H1 (cell line): Measurements from ENCODE around the gene BRD2. TPM values are rescaled to one million over a fixed set of nuclear protein-coding genes. Genes with fewer than 3 reads are reported as not detected.

Source experiments
- CTCF ChIA-PET: fragments of 300-600 bp; sonication (Branson Sonifier 250); formaldehyde crosslinking; loops from one replicate; lab custom pipeline; 2021; ENCODE audit not compliant: partially characterized antibody; lab: Charles Lee
- POLR2A ChIA-PET: fragments of 300-600 bp; sonication (Branson Sonifier 250); formaldehyde crosslinking; loops from one replicate; lab custom pipeline; 2021; ENCODE audit warnings: inconsistent platforms; ENCODE audit not compliant: partially characterized antibody; lab: Charles Lee
- DNase-seq, 2 experiments: peaks; one replicate each; pipeline versions ENCODE4 v3.0.0 to v3.0.0-alpha.2; 2010 to 2022; ENCODE audit warnings: low spot score in 2 of 2, low read depth in 1 of 2, mixed read lengths in 1 of 2
- FAIRE-seq: peaks from 2 replicates; lab custom pipeline; 2011; peaks lifted over from hg19 to GRCh38; lab: Jason Lieb, UNC
- H2AFZ ChIP-seq: 2 replicates; pipeline ENCODE4 v1.8.1; 2012; ENCODE audit warnings: low read length, inconsistent platforms
- H2AK5ac ChIP-seq: 2 replicates; pipeline ENCODE4 v1.6.1; 2013; ENCODE audit warnings: low read depth, low read length
- H2BK120ac ChIP-seq: replicated peaks from 2 replicates; pipeline ENCODE3; 2013; ENCODE audit warnings: low read depth, low read length, inconsistent platforms
- H2BK12ac ChIP-seq: 2 replicates; pipeline ENCODE4 v1.6.1; 2013; ENCODE audit warnings: low read depth, low read length
- H2BK15ac ChIP-seq: 2 replicates; pipeline ENCODE4 v1.6.1; 2013; ENCODE audit warnings: low read length
- H2BK20ac ChIP-seq: 2 replicates; pipeline ENCODE4 v1.6.1; 2013; ENCODE audit warnings: low read length
- H2BK5ac ChIP-seq: 2 replicates; pipeline ENCODE4 v1.6.1; 2013; ENCODE audit warnings: low read depth, low read length
- H3K14ac ChIP-seq: 2 replicates; pipeline ENCODE4 v1.6.1; 2013; ENCODE audit warnings: inconsistent platforms; ENCODE audit not compliant: insufficient read length
- H3K18ac ChIP-seq: 2 replicates; pipeline ENCODE4 v1.6.1; 2013; ENCODE audit warnings: low read length; ENCODE audit errors: extremely low read depth
- H3K23ac ChIP-seq: 2 replicates; pipeline ENCODE4 v1.6.1; 2013; ENCODE audit warnings: inconsistent platforms; ENCODE audit not compliant: insufficient read length
- H3K23me2 ChIP-seq: 2 replicates; pipeline ENCODE4 v1.6.1; 2013; ENCODE audit warnings: low read depth, low read length
- H3K27ac ChIP-seq: 2 replicates; pipeline ENCODE4 v1.6.1; 2011; ENCODE audit warnings: low read depth, low read length, inconsistent platforms
- H3K27me3 ChIP-seq, 4 experiments: replicated peaks in 1 of 4; 1 replicate in 1 of 4; 2 replicates in 3 of 4; pipeline versions ENCODE4 v1.6.1 to v1.8.1; 2011 to 2013; ENCODE audit warnings: low read length in 3 of 4, mild to moderate bottlenecking in 3 of 4, inconsistent platforms in 2 of 4, mixed read lengths in 2 of 4, moderate library complexity in 1 of 4; ENCODE audit not compliant: control insufficient read depth in 3 of 4, insufficient read depth in 3 of 4; ENCODE audit errors: extremely low read depth in 1 of 4
- H3K36me3 ChIP-seq, 4 experiments: 2 replicates each; pipeline versions ENCODE4 v1.6.1 to v1.8.1; 2011 to 2013; ENCODE audit warnings: mild to moderate bottlenecking in 4 of 4, low read length in 3 of 4, moderate library complexity in 2 of 4, control low read depth in 1 of 4, inconsistent platforms in 1 of 4; ENCODE audit not compliant: insufficient read depth in 4 of 4, control insufficient read depth in 2 of 4
- H3K4ac ChIP-seq: replicated peaks from 2 replicates; pipeline ENCODE3; 2013; ENCODE audit warnings: low read length, low read depth, mixed read lengths, inconsistent platforms; ENCODE audit not compliant: insufficient read length
- H3K4me1 ChIP-seq, 4 experiments: replicated peaks in 1 of 4; 1 replicate in 1 of 4; 2 replicates in 3 of 4; pipeline versions ENCODE4 v1.6.1 to v1.8.1; 2011 to 2013; ENCODE audit warnings: low read length in 3 of 4, inconsistent platforms in 2 of 4, mixed read lengths in 1 of 4; ENCODE audit not compliant: insufficient read depth in 4 of 4, control insufficient read depth in 3 of 4
- H3K4me2 ChIP-seq, 2 experiments: 2 replicates each; pipeline versions ENCODE4 v1.6.1 to v1.8.1; 2011 to 2013; ENCODE audit warnings: low read depth in 2 of 2, low read length in 2 of 2, control low read depth in 1 of 2, inconsistent platforms in 1 of 2, mild to moderate bottlenecking in 1 of 2; ENCODE audit not compliant: insufficient read depth in 1 of 2
- H3K4me3 ChIP-seq, 4 experiments: fragments of 200-600, 300-600 bp in 1 of 4; sonication (generic), shearing (Covaris generic), sonication (Bioruptor Twin) in 1 of 4; 2 replicates each; pipeline versions ENCODE4 v1.5.1 to v1.8.1; 2011 to 2016; ENCODE audit warnings: low read length in 4 of 4, low read depth in 3 of 4, control low read depth in 2 of 4, inconsistent platforms in 2 of 4, mild to moderate bottlenecking in 2 of 4, mixed read lengths in 1 of 4, moderate library complexity in 1 of 4; ENCODE audit not compliant: insufficient read depth in 2 of 4; ENCODE audit errors: extremely low read depth in 1 of 4
- H3K56ac ChIP-seq: replicated peaks from 2 replicates; pipeline ENCODE3; 2013; ENCODE audit warnings: low read depth, mild to moderate bottlenecking, mixed read lengths, low read length, inconsistent platforms; ENCODE audit not compliant: insufficient read length
- H3K79me1 ChIP-seq: 2 replicates; pipeline ENCODE4 v1.6.1; 2013; ENCODE audit warnings: low read depth, low read length, control low read depth
- H3K79me2 ChIP-seq, 2 experiments: 2 replicates each; pipeline versions ENCODE4 v1.6.1 to v1.8.1; 2012 to 2013; ENCODE audit warnings: low read length in 2 of 2, mild to moderate bottlenecking in 2 of 2, inconsistent platforms in 1 of 2; ENCODE audit not compliant: insufficient read depth in 2 of 2, control insufficient read depth in 1 of 2
- H3K9ac ChIP-seq, 4 experiments: replicated peaks in 1 of 4; 1 replicate in 1 of 4; 2 replicates in 3 of 4; pipeline versions ENCODE4 v1.6.1 to v1.8.1; 2011 to 2013; ENCODE audit warnings: low read depth in 3 of 4, low read length in 3 of 4, control low read depth in 2 of 4, mild to moderate bottlenecking in 2 of 4, moderate library complexity in 2 of 4, inconsistent platforms in 1 of 4; ENCODE audit errors: extremely low read depth in 1 of 4
- H3K9me3 ChIP-seq, 2 experiments: 2 replicates each; pipeline versions ENCODE4 v1.6.1 to v1.8.1; 2012 to 2013; ENCODE audit warnings: mild to moderate bottlenecking in 2 of 2, moderate library complexity in 2 of 2, control low read depth in 1 of 2, inconsistent platforms in 1 of 2, low read depth in 1 of 2, low read length in 1 of 2, mixed read lengths in 1 of 2; ENCODE audit not compliant: insufficient read depth in 2 of 2
- H4K20me1 ChIP-seq, 2 experiments: replicated peaks in 1 of 2; 2 replicates each; pipeline versions ENCODE3 to v1.8.1; 2011 to 2013; ENCODE audit warnings: inconsistent platforms in 2 of 2, low read length in 2 of 2, mild to moderate bottlenecking in 1 of 2; ENCODE audit not compliant: insufficient read depth in 2 of 2, control insufficient read depth in 1 of 2
- H4K5ac ChIP-seq: 2 replicates; pipeline ENCODE4 v1.6.1; 2013; ENCODE audit warnings: low read length, low read depth, mixed read lengths, inconsistent platforms; ENCODE audit not compliant: insufficient read length
- H4K8ac ChIP-seq: 2 replicates; pipeline ENCODE4 v1.8.0; 2013; ENCODE audit warnings: mild to moderate bottlenecking, moderate library complexity, low read length, inconsistent platforms; ENCODE audit not compliant: insufficient read depth; ENCODE audit errors: extremely low read depth
- H4K91ac ChIP-seq: replicated peaks from 2 replicates; pipeline ENCODE3; 2013; ENCODE audit warnings: low read length, mixed read lengths, inconsistent platforms; ENCODE audit not compliant: insufficient read length
- BRCA1 ChIP-seq: IDR thresholded peaks from 2 replicates; pipeline ENCODE4 v1.6.1; 2012; ENCODE audit warnings: low read depth, low read length, improper control_type of control experiment
- CEBPB ChIP-seq: IDR thresholded peaks from 2 replicates; pipeline ENCODE4 v1.6.1; 2012; ENCODE audit warnings: low read depth, low read length
- CHD1 ChIP-seq: IDR thresholded peaks from 2 replicates; pipeline ENCODE4 v1.6.1; 2012; ENCODE audit warnings: low read depth, low read length, improper control_type of control experiment
- FOSL1 ChIP-seq: IDR thresholded peaks from 2 replicates; pipeline ENCODE4 v1.6.1; 2011; ENCODE audit warnings: mild to moderate bottlenecking, low read depth, low read length, moderate library complexity; ENCODE audit not compliant: insufficient read depth
- JUN ChIP-seq: IDR thresholded peaks from 2 replicates; pipeline ENCODE4 v1.6.1; 2011; ENCODE audit warnings: low read depth, mild to moderate bottlenecking, improper control_type of control experiment, low read length
- KDM4A ChIP-seq: IDR thresholded peaks from one replicate; pipeline ENCODE4 v1.7.1; 2012; ENCODE audit warnings: low read depth, mild to moderate bottlenecking, moderate library complexity, low read length, inconsistent platforms; ENCODE audit not compliant: severe bottlenecking
- NRF1 ChIP-seq: IDR thresholded peaks from 2 replicates; pipeline ENCODE4 v1.6.1; 2011; ENCODE audit warnings: mild to moderate bottlenecking, low read depth, low read length, improper control_type of control experiment
- RAD21 ChIP-seq, 2 experiments: IDR thresholded peaks in 1 of 2; conservative IDR thresholded peaks in 1 of 2; 2 replicates each; pipeline ENCODE4 v1.6.1; 2011; ENCODE audit warnings: low read depth in 2 of 2, low read length in 2 of 2, improper control_type of control experiment in 1 of 2, inconsistent platforms in 1 of 2, mild to moderate bottlenecking in 1 of 2, moderate library complexity in 1 of 2
- RNF2 ChIP-seq: fragments of 200-900, 300-1000 bp; sonication (generic); IDR thresholded peaks from 2 replicates; pipeline ENCODE4 v1.7.1; 2016; ENCODE audit warnings: borderline replicate concordance, low read depth, mild to moderate bottlenecking, antibody characterized with exemption, low read length; ENCODE audit not compliant: poor library complexity, severe bottlenecking; ENCODE audit errors: missing control alignments
- SIX5 ChIP-seq: IDR thresholded peaks from 2 replicates; pipeline ENCODE4 v1.6.1; 2011; ENCODE audit warnings: mild to moderate bottlenecking, low read depth, low read length
- YY1 ChIP-seq: IDR thresholded peaks from 2 replicates; pipeline ENCODE4 v1.6.1; 2011; ENCODE audit warnings: low read depth, mild to moderate bottlenecking, low read length
- ZNF274 ChIP-seq: IDR thresholded peaks from 2 replicates; pipeline ENCODE4 v1.7.0; 2012; ENCODE audit warnings: low read length, borderline replicate concordance; ENCODE audit errors: extremely low read depth
- WGBS, 2 experiments: shearing (Covaris generic) in 1 of 2; methylation state at CpG; one replicate each; pipeline versions ENCODE4 v1.1.6 to v1.1.7; 2013 to 2015; ENCODE audit warnings: low lambda C conversion rate in 2 of 2, mixed read lengths in 2 of 2, inconsistent platforms in 1 of 2, low coverage in 1 of 2, missing lambda C conversion rate in 1 of 2; ENCODE audit not compliant: insufficient replicate concordance in 2 of 2, insufficient coverage in 1 of 2, insufficient read length in 1 of 2; ENCODE audit errors: extremely low coverage in 1 of 2, missing lambda C conversion rate in 1 of 2; 5-methylcytosine and 5-hydroxymethylcytosine counted together
- polyA plus RNA-seq, 7 experiments: library from polyadenylated mRNA; depleted of rRNA in 3 of 7; stranded (reverse) in 5 of 7; unstranded in 2 of 7; fragments of >200 nt in 5 of 7; fragments of 200-250 nt in 2 of 7; gene quantifications; 1 replicate in 5 of 7; 2 replicates in 1 of 7; 4 replicates in 1 of 7; pipeline versions ENCODE4 v1.2.1 to v1.2.3, GENCODE V29; 2011 to 2013; ENCODE audit warnings: missing spikeins in 2 of 7, mixed read lengths in 2 of 7
- total RNA-seq: library from RNA; stranded (reverse); fragmentation: NEBNext Ultra II Directional; extraction: Animal tissue kit (Norgen Biotek cat#: 25700); gene quantifications from 2 replicates; pipeline ENCODE4 v1.2.1, GENCODE V29; 2021
- TF ChIP-seq, protein P1 (sequence below): IDR thresholded peaks from 2 replicates; pipeline ENCODE4 v1.6.1; 2012; ENCODE audit warnings: inconsistent platforms

The BRD2 gene
- total and polyA plus RNA-seq, 2 of the 8 experiments (the other 6 are each of a cell fraction or from before 2014, with no cell fraction given), result 132 to 185 TPM

DNA sequence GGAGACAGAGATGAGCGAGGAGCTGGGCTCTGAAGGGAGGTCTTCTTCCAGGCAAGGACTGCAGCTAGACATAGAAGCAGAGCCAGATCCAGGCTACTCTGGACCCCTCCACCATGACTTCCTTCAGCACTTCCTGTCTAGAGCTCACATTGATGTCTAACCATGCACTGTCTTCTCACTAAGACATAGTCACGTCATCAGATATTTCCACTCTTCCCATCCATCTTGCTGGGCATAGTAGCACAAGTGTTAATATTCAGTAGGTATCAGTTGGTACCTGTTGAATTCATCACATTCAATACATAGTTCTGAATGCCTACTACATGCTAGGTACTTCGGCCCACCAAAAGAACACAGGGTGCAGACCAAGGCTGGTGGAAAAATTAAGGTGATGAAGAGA lies 18.4 kb upstream of the BRD2 start:
- ChIA-PET POLR2A (interaction anchor here (1.5 to 33.3 kb wide), 2 partner anchors 10 to 30 kb away, joined by 3 to 1158 read pairs; partner anchors contain the start of genes BRD2 and HLA-DMB), CTCF (interaction anchor here (1.0 to 11.1 kb wide), 9 partner anchors 9 to 82 kb away, joined by 4 to 168 read pairs (median 6); partner anchors contain the start of genes BRD2 and HLA-DMB)
- Histone ChIP-seq H2BK5ac (no peak overlapping the region), H3K79me2 (no peaks in the 10 kb centered on the region), H3K79me1 (no peaks in the 10 kb centered on the region), H3K27me3 (no peaks in the 10 kb centered on the region; a peak in 1 of 7 replicates), H2BK15ac (no peak overlapping the region), H4K5ac (no peak overlapping the region), H4K91ac (no peak overlapping the region), H3K56ac (no peak overlapping the region), H2AK5ac (no peak overlapping the region), H3K9ac (no peak overlapping the region), H2BK20ac (no peak overlapping the region), H3K4me2 (no peak overlapping the region), H3K36me3 (no peaks in the 10 kb centered on the region), H3K14ac (no peak overlapping the region), H2AFZ (no peak overlapping the region), H3K18ac (no peak overlapping the region), H3K4ac (no peak overlapping the region), H3K23ac (no peak overlapping the region), H3K4me1 (peaks cover 0 to 13% (median 3%) of the 10 kb centered on the region in 4 experiments; a peak in 5 of 7 replicates), H3K23me2 (0 out of 2 replicates have a peak, but pooled peaks cover 4% of the 10 kb centered on the region), H4K8ac (no peak overlapping the region), H3K27ac (no peak overlapping the region), H2BK120ac (no peak overlapping the region), H4K20me1 (no peaks in the 10 kb centered on the region), H3K4me3 (no peak overlapping the region), H2BK12ac (no peak overlapping the region), H3K9me3 (no peaks in the 10 kb centered on the region)
- 90% methylated on average over 3 of the region's 3 CpGs; no CpG with 5 or more reads in 1 of the 2 experiments for WGBS, 2 experiments
- DNase-seq (no peak), FAIRE-seq (no peak)
- TF ChIP-seq CEBPB (no peak), FOSL1 (no peak), JUN (no peak), RAD21 (IDR thresholded peaks at IDR 0.05 in 1 of 2, conservative IDR thresholded peaks at IDR 0.05 in 1 of 2; ENCODE audit: low read depth in 2 of 2, low read length in 2 of 2) (no peak), NRF1 (no peak), YY1 (no peak), KDM4A (no peak), ZNF274 (no peak), BRCA1 (no peak), SIX5 (no peak), RNF2 (no peak), CHD1 (no peak)
- TF ChIP-seq, protein P1, sequence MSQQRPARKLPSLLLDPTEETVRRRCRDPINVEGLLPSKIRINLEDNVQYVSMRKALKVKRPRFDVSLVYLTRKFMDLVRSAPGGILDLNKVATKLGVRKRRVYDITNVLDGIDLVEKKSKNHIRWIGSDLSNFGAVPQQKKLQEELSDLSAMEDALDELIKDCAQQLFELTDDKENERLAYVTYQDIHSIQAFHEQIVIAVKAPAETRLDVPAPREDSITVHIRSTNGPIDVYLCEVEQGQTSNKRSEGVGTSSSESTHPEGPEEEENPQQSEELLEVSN, result no peak
